Measurements from ENCODE around the gene SLC6A19.

The SLC6A19 gene

DNA sequence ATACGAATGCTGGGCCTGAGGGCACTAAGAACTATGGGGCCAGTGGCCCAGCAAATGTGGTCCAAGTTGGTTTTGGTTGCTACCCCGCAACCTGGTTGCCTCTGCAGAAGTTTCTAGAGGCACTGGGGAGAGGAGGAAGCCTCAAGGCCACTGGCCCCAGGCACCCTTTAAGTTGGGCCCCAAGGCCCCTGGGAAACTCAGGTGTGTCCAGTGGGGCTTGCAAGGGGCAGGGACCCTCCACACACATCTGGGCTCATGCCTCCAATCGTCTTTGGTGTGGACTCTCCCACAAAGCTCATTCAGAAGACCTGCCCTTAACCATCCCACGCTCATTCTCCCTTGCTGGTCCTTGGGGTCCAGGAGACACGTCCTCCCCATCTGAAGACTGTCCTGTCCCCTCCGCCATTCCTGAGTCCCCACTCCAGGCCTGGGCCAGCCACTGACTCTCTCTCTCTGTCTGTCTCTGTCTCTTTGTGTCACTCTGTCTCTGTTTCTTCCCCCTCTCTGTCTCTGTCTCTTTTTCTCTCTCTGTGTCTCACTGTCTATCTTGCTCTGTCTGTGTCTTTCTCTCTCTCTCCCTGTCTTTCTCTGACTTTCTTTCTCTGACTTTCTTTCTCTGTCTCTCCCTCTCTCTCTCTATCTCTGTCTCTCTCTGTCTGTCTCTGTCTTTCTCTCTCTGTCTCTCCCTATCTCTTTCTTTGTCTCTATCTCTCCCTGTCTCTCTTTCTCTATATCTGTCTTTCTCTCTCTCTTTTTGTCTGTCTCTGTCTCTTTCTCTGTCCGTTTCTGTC, 3.3 kb upstream of the SLC6A19 start:
- no peak for DNase-seq

DNA sequence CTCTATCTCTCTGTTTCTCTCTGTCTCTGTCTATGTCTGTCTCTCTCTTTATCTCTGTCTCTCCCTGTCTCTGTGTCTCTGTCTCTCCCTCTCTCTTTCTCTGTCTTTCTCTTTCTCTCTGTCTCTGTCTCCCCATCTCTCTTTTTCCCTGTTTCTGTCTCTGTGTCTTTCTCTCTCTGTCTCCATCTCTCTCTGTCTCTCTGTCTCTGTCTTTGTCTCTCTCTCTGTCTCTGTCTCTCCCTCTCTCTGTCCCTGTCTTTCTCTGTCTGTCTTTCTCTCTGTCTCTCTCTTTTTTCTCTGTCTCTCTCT, 2.1 kb upstream of the SLC6A19 start:
- DNase-seq, result no peak

DNA sequence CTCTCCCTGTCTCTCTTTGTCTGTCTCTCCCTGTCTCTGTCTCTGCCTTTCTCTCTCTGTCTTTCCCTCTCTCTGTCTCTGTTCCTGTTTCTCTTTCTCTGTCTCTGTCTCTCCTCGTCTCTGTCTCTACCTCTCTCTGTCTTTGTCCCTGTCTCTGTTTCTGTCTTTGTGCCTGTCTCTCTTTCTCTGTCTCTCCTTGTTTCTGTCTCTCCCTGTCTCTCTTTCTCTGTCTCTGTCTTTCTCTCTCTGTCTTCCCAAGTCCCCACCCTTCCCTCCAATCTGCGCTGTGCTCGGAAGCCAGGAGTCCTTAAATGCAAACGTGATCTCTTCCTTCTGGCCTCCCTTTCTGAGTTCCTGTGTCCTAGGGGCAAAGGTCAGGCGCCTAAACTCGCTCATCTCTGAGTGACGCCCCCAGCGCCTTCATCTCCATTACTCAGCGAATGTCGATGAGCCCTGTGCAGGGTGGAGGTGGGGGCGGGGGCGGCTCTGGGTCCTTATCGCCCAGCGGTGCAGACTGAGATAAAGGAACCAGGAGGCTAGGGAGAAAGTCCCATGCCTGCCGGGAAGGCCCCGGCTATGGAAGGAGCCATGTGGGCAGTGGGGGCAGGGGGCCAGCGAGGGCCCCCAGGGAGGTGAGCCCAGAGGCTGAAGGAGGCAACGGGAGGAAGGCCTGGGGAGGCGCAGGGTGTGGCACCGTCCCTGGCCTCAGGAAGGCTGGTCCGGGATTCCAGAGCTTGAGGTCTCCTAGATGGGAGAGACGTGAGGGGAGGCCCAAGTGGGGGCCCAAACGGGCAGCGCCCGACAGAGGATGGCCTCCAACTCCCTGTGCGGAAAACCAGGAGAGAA, 1.5 kb upstream of the SLC6A19 start:
- DNase-seq, result no peak

GRCh38 chr5:1200495-1201326, 684 bp upstream of the SLC6A19 start:
- no peak for DNase-seq

GRCh38 chr5:1202026-1202797, 817 bp downstream of the SLC6A19 start:
- DNase-seq, result no peak

- no peak for DNase-seq
These were observed 1.4 kb downstream of the SLC6A19 start for GRCh38 chr5:1202798-1203185.

- no peak for DNase-seq
These were observed 2.0 kb downstream of the SLC6A19 start for GRCh38 chr5:1203311-1203967.

GRCh38 chr5:1203968-1204692, 2.7 kb downstream of the SLC6A19 start:
- DNase-seq, result no peak

DNA sequence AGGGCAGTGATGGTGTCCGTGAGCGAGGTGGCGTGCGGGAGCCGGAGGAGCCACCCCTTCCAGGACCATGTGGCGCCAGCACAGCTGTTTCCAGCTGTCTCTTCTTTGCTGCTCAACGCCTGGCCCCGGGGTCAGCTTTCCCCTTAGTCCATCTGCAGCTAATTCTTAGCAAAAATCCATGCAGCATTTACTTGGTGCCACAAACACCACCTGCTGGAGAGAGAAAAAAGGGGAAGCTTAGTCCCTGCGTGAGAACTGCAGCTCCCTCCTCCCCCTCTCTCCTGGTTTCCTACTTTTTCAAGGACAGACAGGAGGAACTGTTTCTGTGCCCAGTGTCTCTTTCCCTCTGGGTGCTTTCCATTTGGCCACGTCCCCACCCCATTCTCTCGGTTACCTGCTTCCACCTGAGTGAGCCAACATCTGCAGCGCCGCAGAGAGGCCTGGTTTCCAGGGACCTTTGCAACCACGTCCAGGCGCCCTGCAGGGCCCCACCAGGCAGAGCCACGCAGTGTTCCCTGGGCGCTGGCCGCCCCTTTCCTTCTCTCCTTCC, 3.4 kb downstream of the SLC6A19 start:
- DNase-seq, result no peak

DNA sequence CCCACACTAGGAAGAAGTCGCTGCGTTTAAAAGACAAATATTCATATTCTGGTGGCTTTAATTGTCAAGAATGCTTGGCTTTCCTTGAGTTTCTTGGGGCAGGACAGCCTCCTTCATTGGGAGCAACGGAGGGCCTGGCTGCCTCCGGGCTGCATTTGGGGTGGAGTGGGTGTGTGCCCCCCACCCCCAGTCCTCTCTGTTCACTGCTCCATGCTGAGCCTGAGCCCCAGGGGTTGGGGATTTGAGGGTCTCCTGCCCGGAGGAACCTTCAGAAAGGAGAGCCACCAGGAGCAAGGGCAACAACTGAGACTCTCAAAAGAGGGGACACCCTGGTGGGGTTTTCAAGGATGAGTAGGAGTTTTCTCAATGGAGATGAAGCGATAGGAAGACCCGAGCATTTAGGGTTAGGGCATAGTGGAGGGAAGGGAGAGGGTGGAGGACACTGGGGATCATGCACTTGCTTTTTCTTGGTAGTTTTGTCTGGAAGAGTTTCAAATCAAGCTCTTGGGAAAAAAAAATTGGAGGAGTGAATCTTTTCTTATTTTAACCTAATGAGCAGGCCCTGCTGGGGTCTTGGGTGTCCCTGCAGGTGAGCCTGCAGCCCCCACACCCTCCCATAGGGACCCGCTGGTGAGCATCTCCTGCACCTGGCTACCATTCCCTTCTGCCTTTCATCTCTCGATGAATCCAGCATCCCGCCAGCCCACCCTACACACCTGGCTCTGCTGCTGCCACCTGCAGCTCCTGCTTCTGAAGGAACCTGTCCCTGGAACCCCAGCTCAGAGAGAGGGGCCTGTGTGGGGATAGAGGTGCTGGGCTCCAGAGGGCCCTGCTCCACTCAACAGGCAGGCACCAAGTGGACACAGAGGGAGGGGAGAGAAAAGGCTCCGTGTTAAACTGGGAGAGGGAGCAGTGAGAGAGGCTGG, 4.1 kb downstream of the SLC6A19 start:
- DNase-seq, result no peak

DNA sequence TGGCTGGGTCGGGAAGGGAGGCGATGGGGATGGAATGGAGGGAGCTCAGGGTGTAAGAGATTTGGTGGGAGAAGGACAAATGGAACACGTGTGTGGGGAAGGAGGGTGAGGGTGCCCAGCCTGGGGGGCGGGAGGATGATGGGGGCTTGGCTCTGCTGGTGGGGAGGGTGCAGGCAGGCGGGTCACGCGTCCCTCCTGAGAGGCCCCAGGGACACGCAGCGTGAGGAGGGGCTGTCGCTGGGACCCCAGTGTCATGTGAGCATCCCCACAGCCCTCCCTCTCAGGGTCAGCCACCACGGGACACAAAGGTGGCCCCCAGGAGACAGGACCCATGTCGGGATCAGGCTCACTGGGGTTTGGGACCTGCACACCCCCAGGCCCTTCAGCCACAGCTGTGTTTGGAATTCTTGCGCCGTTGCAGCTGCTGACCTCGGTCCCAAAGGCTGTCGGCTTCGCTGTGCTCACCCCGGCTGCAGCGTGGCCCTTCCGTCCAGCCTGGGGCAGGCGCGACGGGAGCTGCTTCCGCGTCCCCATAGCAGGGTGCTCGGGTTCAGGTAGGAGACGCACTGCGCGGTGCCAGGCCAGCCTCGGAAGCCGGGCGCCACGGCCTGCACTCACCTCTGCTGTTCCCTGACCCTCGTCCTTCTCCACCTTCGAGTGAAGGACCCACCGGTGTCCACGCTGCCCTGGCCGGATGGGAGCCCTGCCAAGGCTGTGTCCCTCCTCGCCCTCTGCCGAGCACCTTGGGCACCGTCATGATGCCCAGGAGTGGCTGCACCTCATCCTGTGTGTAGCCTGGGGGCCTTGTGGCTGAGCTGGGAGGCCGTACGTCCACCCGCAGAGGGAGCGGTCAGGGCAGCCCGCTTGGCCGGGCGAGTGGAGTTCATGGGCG, 5.4 kb downstream of the SLC6A19 start:
- DNase-seq, result no peak

DNA sequence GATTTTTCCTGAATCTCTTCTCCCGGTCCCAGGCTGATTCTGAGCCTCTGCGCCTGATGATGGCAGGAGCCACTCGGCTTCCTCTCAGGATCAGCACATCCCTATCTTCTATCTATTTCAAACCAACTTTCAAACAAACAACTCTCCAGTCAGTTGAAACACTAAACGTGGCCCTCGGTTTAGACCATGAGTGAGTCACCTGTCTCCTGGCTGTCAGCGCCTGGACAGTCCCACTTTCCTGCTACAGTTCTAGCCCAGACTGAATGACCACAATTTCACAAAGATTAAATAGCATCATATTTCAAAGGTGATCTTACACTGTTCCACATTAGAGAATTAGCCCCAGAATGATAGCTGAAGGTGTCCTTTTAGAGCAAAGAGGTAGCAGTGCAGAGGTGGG, 6.2 kb downstream of the SLC6A19 start:
- DNase-seq, result no peak

DNA sequence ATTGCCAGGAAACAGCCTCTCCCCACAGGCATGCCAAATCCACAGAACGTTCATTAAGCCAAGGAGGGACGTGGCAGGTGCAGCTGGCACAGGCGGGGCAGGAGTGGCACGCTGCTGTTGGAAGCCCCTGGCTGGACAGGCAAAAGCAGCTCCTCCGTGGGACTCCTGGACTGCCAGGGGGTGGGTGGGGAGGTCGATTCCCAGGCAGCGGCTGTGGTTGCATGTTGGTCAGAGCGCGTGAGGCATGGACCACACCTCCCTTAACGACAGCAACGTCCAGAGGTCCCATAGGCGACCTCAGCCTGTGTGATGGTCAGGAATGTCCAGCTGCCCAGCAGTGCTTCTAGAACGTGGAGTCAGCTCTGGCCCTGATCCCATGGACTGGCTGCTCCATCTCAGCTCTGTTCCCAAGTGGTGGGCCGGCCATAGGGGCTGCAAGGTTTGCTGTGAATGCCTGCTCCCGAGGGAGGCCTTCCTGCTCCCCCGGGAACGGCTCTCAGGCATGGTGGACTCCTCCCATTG, 6.9 kb downstream of the SLC6A19 start:
- no peak for DNase-seq

GRCh38 chr5:1208743-1209488, 7.5 kb downstream of the SLC6A19 start:
- DNase-seq, result no peak

DNA sequence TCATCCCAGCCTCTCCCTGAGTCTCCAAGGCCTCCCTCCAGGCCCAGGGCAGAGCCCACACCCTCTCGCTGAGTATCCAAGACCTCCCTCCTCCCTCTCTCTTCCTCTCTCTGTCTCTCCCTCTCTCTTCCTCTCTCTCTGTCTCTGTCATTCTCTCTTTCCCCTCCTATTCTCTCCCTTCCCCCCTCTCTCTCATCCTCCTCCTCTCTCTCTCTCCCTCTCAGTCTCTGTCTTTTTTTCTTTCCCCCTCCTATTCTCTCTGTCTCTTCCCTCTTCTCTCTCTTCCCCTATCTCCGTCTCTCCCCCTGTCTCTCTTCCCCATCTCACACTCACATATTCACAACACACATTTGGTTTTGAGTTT, 8.1 kb downstream of the SLC6A19 start:
- no peak for DNase-seq

DNA sequence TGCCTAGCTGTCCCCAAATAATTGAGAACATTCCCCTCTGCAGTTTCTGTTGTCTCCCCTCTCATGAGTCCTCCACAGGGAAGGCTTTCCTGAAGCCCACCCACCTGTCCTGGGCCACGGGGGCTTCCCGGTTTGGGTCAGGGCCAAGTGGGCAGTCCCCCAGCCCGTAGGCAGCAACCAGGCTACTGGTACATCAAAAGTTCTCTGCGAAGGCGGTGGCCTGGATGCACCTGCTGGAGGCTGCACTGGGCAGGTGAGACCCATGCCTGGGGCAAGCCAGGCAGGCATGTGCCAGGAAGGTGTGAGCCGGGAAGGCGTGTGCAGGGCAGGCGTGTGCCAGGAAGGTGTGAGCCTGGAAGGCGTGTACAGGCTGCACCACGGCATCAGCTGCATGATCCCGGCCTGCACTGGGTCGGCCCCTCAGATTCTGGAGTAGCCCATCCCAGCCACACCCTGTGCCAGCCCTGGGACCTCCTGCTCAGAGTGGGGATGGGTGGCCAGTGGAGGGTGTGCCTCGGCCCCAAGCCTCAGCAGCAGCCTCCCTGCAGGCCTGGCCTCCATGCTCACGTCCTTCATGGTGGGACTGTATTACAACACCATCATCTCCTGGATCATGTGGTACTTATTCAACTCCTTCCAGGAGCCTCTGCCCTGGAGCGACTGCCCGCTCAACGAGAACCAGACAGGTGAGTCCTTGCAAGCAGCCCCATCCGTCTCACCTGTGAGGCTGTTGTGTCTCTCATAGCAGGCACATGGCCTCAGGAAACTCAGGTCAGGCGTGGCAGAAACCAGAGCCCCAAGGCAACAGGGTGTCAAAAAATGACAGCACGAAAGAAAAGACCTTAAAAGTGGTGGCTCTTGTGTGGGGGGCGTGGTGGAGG, 8.7 kb downstream of the SLC6A19 start:
- no peak for DNase-seq

GRCh38 chr5:1210832-1211251, 9.4 kb downstream of the SLC6A19 start:
- DNase-seq, result no peak
